ENCODE results near the gene TADA2B. TPM values are rescaled to one million over a fixed set of nuclear protein-coding genes. Genes with fewer than 3 reads are reported as not detected.

TADA2B gene
- total RNA-seq, 1 donor from 2014 or later, result 31.8 TPM

DNA sequence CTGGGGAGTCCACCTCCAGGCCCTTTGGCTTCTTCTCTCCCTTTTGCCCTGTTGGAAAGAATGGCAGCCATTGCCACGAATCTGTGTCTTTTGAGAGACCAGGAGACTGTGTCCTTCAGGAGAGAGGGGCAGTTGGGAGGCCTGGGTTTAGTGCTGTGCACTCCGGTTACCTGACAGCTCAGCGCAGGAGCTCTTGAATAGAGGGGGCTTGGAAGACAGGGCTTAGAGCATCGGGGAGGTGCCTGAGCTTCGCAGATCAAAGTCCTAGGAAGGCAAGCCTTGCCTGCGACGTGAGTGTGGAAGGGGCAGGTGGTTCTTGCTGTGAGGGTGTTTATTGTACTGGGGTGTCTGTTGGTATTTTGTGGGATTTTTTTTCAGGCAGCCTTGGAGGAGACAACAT lies 41.9 kb upstream of the TADA2B start:
- intact Hi-C loops (cut with micrococcal nuclease), result no loop called here
- H3K4me3 Mint-ChIP-seq, result no peak overlapping the region
- peaks cover 78% of the 10 kb centered on the region for H3K36me3 Mint-ChIP-seq (ENCODE audit: low read depth)
- ATAC-seq (ENCODE audit: low read depth) (no peak), DNase-seq (no peak)
- no peak overlapping the region for H3K27ac Mint-ChIP-seq
- POLR2A ChIA-PET, result no interaction called here
- no peaks in the 10 kb centered on the region for H3K27me3 Mint-ChIP-seq
- H3K9me3 Mint-ChIP-seq, result no peaks in the 10 kb centered on the region
- H3K4me1 Mint-ChIP-seq, result no peaks in the 10 kb centered on the region
- CTCF ChIA-PET, result no interaction called here
- TF ChIP-seq CTCF (IDR thresholded peaks at IDR 0.05), result no peak

- H3K9me3 Mint-ChIP-seq, result no peaks in the 10 kb centered on the region
- no peaks in the 10 kb centered on the region for H3K4me1 Mint-ChIP-seq
- intact Hi-C loops (cut with micrococcal nuclease), result no loop called here
- ATAC-seq (ENCODE audit: low read depth) (no peak), DNase-seq (no peak)
- TF ChIP-seq CTCF (IDR thresholded peaks at IDR 0.05), result no peak
- no peak overlapping the region for H3K4me3 Mint-ChIP-seq
- no peaks in the 10 kb centered on the region for H3K27me3 Mint-ChIP-seq
- H3K27ac Mint-ChIP-seq, result no peak overlapping the region
- peaks cover 78% of the 10 kb centered on the region for H3K36me3 Mint-ChIP-seq (ENCODE audit: low read depth)
- ChIA-PET CTCF (no interaction called here), POLR2A (no interaction called here)
These were observed 40.8 kb upstream of the TADA2B start for GRCh38 chr4:7002336-7002735.

DNA sequence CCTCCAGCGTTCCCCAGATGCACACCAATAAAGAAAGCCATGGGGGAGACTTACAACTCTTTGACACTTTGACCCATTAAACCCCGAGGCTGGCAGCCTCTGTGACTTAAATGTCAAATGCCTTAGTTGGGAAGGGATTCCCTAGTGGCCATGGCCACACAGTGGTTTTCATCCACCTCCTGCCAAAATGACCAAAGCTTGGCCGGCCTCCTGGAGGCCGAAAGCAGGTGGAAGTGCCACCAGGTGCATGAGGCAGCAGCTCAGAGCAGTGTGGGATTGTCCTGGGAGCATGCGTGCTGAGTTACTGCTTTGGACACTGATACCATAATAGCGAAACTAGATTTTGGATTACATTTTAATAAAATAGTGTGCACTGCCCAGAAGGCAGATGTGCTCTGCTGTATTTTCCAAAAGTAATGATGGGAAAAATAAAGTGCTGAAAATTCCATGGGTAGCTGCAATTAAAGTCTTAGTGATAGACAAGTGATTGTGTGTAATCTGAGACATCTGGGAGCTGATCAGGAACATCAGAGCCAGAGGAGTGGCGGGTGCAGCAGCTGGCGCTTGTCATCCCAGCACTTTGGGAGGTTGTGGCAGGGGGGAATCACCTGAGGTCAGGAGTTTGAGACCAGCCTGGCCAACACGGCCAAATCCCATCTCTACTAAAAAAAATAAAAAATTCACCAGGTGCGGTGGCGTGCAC lies 39.8 kb upstream of the TADA2B start:
- no peak for TF ChIP-seq CTCF (IDR thresholded peaks at IDR 0.05)
- H3K36me3 Mint-ChIP-seq (ENCODE audit: low read depth), result peaks cover 83% of the 10 kb centered on the region
- H3K27me3 Mint-ChIP-seq, result no peaks in the 10 kb centered on the region
- ATAC-seq (ENCODE audit: low read depth), result no peak
- H3K27ac Mint-ChIP-seq, result no peak overlapping the region
- H3K9me3 Mint-ChIP-seq, result no peaks in the 10 kb centered on the region
- POLR2A ChIA-PET, result no interaction called here
- CTCF ChIA-PET, result no interaction called here
- H3K4me3 Mint-ChIP-seq, result no peak overlapping the region
- no peaks in the 10 kb centered on the region for H3K4me1 Mint-ChIP-seq
- intact Hi-C loops (cut with micrococcal nuclease), result no loop called here
- no peak for DNase-seq

GRCh38 chr4:7003879-7004240 lies 39.3 kb upstream of the TADA2B start:
- peaks cover 82% of the 10 kb centered on the region for H3K36me3 Mint-ChIP-seq (ENCODE audit: low read depth)
- ATAC-seq (ENCODE audit: low read depth) (no peak), DNase-seq (no peak)
- H3K27ac Mint-ChIP-seq, result no peak overlapping the region
- no peak overlapping the region for H3K4me3 Mint-ChIP-seq
- CTCF ChIA-PET, result no interaction called here
- H3K9me3 Mint-ChIP-seq, result no peaks in the 10 kb centered on the region
- intact Hi-C loops (cut with micrococcal nuclease), result no loop called here
- POLR2A ChIA-PET, result no interaction called here
- H3K27me3 Mint-ChIP-seq, result no peaks in the 10 kb centered on the region
- H3K4me1 Mint-ChIP-seq, result no peaks in the 10 kb centered on the region
- TF ChIP-seq CTCF (IDR thresholded peaks at IDR 0.05), result no peak

DNA sequence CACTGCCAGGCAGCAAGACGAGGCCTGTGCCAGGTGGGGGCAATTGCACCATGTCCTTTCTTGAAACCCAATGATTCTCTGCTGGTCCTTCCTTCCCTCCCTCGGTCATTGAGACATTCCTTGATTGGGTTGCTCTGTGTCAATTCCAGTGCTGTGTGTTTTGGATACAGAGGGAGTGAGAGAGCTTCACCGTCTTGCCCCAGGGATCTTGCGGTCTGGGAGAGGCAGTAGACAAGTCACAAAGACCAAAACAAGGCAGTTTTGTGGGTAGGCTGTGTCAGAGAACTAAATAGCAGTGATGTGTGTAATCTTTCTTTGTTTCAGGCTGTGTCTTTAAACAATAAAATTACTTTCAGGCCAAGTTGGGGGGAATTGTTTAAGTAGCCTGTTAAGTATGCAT lies 38.8 kb upstream of the TADA2B start:
- ChIA-PET POLR2A (no interaction called here), CTCF (no interaction called here)
- Mint-ChIP-seq H3K36me3 (ENCODE audit: low read depth) (peaks cover 81% of the 10 kb centered on the region), H3K4me1 (no peaks in the 10 kb centered on the region), H3K4me3 (no peak overlapping the region), H3K27me3 (no peaks in the 10 kb centered on the region), H3K27ac (no peak overlapping the region), H3K9me3 (no peaks in the 10 kb centered on the region)
- no peak for ATAC-seq (ENCODE audit: low read depth)
- no peak for TF ChIP-seq CTCF (IDR thresholded peaks at IDR 0.05)
- intact Hi-C loops (cut with micrococcal nuclease), result no loop called here
- DNase-seq, result no peak

All from activated B cell treated with CpG ODN at 0.5 μM for 24 hours (primary cell).